ENCODE measurements around the gene C16orf96. TPM values are rescaled to one million over a fixed set of nuclear protein-coding genes. Genes with fewer than 3 reads are reported as not detected.
A peak's percentile ranks its signal among the peaks of the same experiment; 100 is the strongest.

Gene C16orf96
- total RNA-seq, 1 donor from 2014 or later, result 0.41 TPM

GRCh38 chr16:4613636-4614570, 57.8 kb downstream of the C16orf96 start:
- FAIRE-seq, result no peak
- no peak for DNase-seq (ENCODE audit: low spot score in 2 of 2)

- DNase-seq (ENCODE audit: low spot score in 2 of 2), result peak; percentile 88 to 93
- FAIRE-seq, result no peak
Observed at GRCh38 chr16:4614571-4615383, 58.6 kb downstream of the C16orf96 start, which contains the start of gene UBALD1. Gene UBALD1 (minus strand): TSS chr16:4614888. CDS start chr16:4614797, 91 bp downstream.

GRCh38 chr16:4615384-4616046, 59.4 kb downstream of the C16orf96 start:
- FAIRE-seq, result no peak
- DNase-seq (ENCODE audit: low spot score in 2 of 2), result peak in 1 of 2 donors; percentile 24

- DNase-seq (ENCODE audit: low spot score in 2 of 2), result peak; percentile 98
- peak; percentile 3 for FAIRE-seq
Observed at GRCh38 chr16:4616047-4616811, 60.1 kb downstream of the C16orf96 start.

- FAIRE-seq (no peak), DNase-seq (ENCODE audit: low spot score in 2 of 2) (no peak)
Observed at GRCh38 chr16:4617880-4618279, 61.7 kb downstream of the C16orf96 start.

- DNase-seq (ENCODE audit: low spot score in 2 of 2), result no peak
- no peak for FAIRE-seq
Observed at GRCh38 chr16:4618645-4619418, 62.7 kb downstream of the C16orf96 start.

- FAIRE-seq, result no peak
- DNase-seq (ENCODE audit: low spot score in 2 of 2), result no peak
Observed at GRCh38 chr16:4623593-4623992, 67.5 kb downstream of the C16orf96 start.

- FAIRE-seq (no peak), DNase-seq (ENCODE audit: low spot score in 2 of 2) (peak; percentile 96)
Observed at GRCh38 chr16:4624015-4624826, 68.1 kb downstream of the C16orf96 start, which contains the start of gene MGRN1. Gene MGRN1 (plus strand): TSS chr16:4624826. CDS start chr16:4624961, 135 bp downstream.

- no peak for FAIRE-seq
Observed at GRCh38 chr16:4624827-4625559, 68.9 kb downstream of the C16orf96 start.

GRCh38 chr16:4625560-4626159, 69.5 kb downstream of the C16orf96 start:
- DNase-seq (ENCODE audit: low spot score in 2 of 2) (no peak), FAIRE-seq (no peak)

More at GRCh38 chr16:4624827-4625559, 68.9 kb downstream of the C16orf96 start:
- no peak for DNase-seq (ENCODE audit: low spot score in 2 of 2)

GRCh38 chr16:4626396-4626795, 70.3 kb downstream of the C16orf96 start:
- no peak for FAIRE-seq
- no peak for DNase-seq (ENCODE audit: low spot score in 2 of 2)

- DNase-seq (ENCODE audit: low spot score in 2 of 2), result no peak
- FAIRE-seq, result no peak
Observed at GRCh38 chr16:4628283-4628682, 72.1 kb downstream of the C16orf96 start.

GRCh38 chr16:4631444-4631843, 75.3 kb downstream of the C16orf96 start:
- FAIRE-seq (no peak), DNase-seq (ENCODE audit: low spot score in 2 of 2) (no peak)

- DNase-seq (ENCODE audit: low spot score in 2 of 2) (no peak), FAIRE-seq (no peak)
Observed at GRCh38 chr16:4633910-4634635, 77.9 kb downstream of the C16orf96 start.

GRCh38 chr16:4634768-4635167, 78.6 kb downstream of the C16orf96 start:
- FAIRE-seq, result no peak
- no peak for DNase-seq (ENCODE audit: low spot score in 2 of 2)

GRCh38 chr16:4636196-4636595, 80.1 kb downstream of the C16orf96 start:
- FAIRE-seq, result no peak

More at GRCh38 chr16:4636196-4636595, 80.1 kb downstream of the C16orf96 start:
- DNase-seq (ENCODE audit: low spot score in 2 of 2), result no peak

Data from frontal cortex (tissue), 4 donors.